ENCODE results near the gene DRD5. TPM values are rescaled to one million over a fixed set of nuclear protein-coding genes. Genes with fewer than 3 reads are reported as not detected.
"Not testable (repeated sequence)": the region's sequence is repeated elsewhere in the genome, so short reads cannot be mapped to it uniquely, and the experiment has no call there.

The DRD5 gene
- total RNA-seq (not detected in 2 replicates), polyA plus RNA-seq (not detected in 2 replicates), polyA minus RNA-seq (not detected in 2 replicates), Bru-seq, nascent RNA (not detected), BruChase-seq, experiment 1, labeled RNA remaining after a 6-hour chase (not detected), BruChase-seq, experiment 2, labeled RNA remaining after a 2-hour chase (not detected)
- not detected in 2 replicates for polyA plus RNA-seq (2011; cell fraction: cytosol; rRNA removed)
- not detected in 2 replicates for polyA plus RNA-seq (2011; cell fraction: nucleus; rRNA removed)
- polyA plus RNA-seq (2012), result not detected in 2 replicates
- polyA minus RNA-seq (2011; cell fraction: cytosol; rRNA and poly(A)+ RNA removed), result not detected
- not detected in 2 replicates for polyA minus RNA-seq (2011; cell fraction: nucleus; rRNA and poly(A)+ RNA removed)
- long read RNA-seq, result 0 reads

GRCh38 chr4:9781343-9782135 lies at the start of gene DRD5:
Gene DRD5, plus strand, starts transcription at chr4:9781634. Its CDS starts 396 bp downstream, at chr4:9782030.
- Histone ChIP-seq H3K36me3 (ENCODE audit: control insufficient read depth in 2 of 2, extremely low read depth in 1 of 2, insufficient read depth in 2 of 2, low read length in 2 of 2) (no peaks in the 10 kb centered on the region), H3K4me1 (ENCODE audit: control insufficient read depth, extremely low read depth, insufficient read depth, low read length) (no peaks in the 10 kb centered on the region), H3K4me2 (ENCODE audit: insufficient read depth, low read length) (no peak within 1 kb of the TSS), H3K9ac (replicated peaks; ENCODE audit: extremely low read depth, insufficient read depth, low read length) (no peak within 1 kb of the TSS), H3K27me3 (ENCODE audit: control insufficient read depth in 2 of 2, insufficient read depth in 2 of 2, low read length in 2 of 2) (no peaks in the 10 kb centered on the region), H4K20me1 (replicated peaks; ENCODE audit: control insufficient read depth, extremely low read depth, insufficient read depth, low read length) (no peaks in the 10 kb centered on the region), H2AFZ (ENCODE audit: low read depth, low read length) (no peak within 1 kb of the TSS), H3K27ac (ENCODE audit: insufficient read depth, low read depth, low read length) (no peak within 1 kb of the TSS), H3K79me2 (ENCODE audit: control insufficient read depth, insufficient read depth, low read length) (no peaks in the 10 kb centered on the region), H3K9me1 (replicated peaks; ENCODE audit: control insufficient read depth, extremely low read depth, insufficient read depth, low read length) (no peaks in the 10 kb centered on the region), H3K4me3 (replicated peaks in 1 of 3; ENCODE audit: insufficient read depth in 1 of 3, low read depth in 1 of 3, low read length in 3 of 3) (no peak within 1 kb of the TSS), H3K9me3 (replicated peaks; ENCODE audit: control insufficient read depth, insufficient read depth, low read length) (no peaks in the 10 kb centered on the region)
- intact Hi-C loops (cut with micrococcal nuclease), result no loop called here
- TF ChIP-seq POLR2AphosphoS5 (IDR thresholded peaks at IDR 0.05; ENCODE audit: insufficient read depth, low read depth, low read length), result no peak
- no peak for TF ChIP-seq FOS (IDR thresholded peaks at IDR 0.05; ENCODE audit: borderline replicate concordance, insufficient read depth, low read length)
- TF ChIP-seq GATA2 (IDR thresholded peaks at IDR 0.05; ENCODE audit: insufficient read depth, insufficient read length, low read depth, low read length), result no peak
- no peak for TF ChIP-seq MAX (IDR thresholded peaks at IDR 0.05; ENCODE audit: insufficient read depth, insufficient read length)
- TF ChIP-seq JUN (IDR thresholded peaks at IDR 0.05; ENCODE audit: borderline replicate concordance, insufficient read depth, insufficient read length, low read depth), result no peak
- no peak for TF ChIP-seq POLR2A (IDR thresholded peaks at IDR 0.05; ENCODE audit: low read depth, low read length)
- TF ChIP-seq EZH2 (IDR thresholded peaks at IDR 0.05; ENCODE audit: borderline replicate concordance, low read depth, low read length, severe bottlenecking), result no peak
- TF ChIP-seq MYC (IDR thresholded peaks at IDR 0.05; ENCODE audit: low read depth, low read length), result no peak
- TF ChIP-seq CTCF (IDR thresholded peaks at IDR 0.05; ENCODE audit: extremely low read depth in 1 of 2, insufficient read depth in 1 of 2, low read depth in 1 of 2, low read length in 2 of 2), result no peak
- dilution Hi-C loops (cut with MboI; ENCODE audit: extremely low pct_ligation_motif_present, low sequenced_read_pairs), result no loop called here
- ChIA-PET CTCF (no interaction called here), POLR2A (no interaction called here)
- FAIRE-seq (no peak), DNase-seq (ENCODE audit: low read depth, low spot score) (no peak)
- BruUV-seq (replicated peaks), result no TSS peak

GRCh38 chr4:9732256-9732655 lies 49.2 kb upstream of the DRD5 start:
- H2AFZ ChIP-seq (ENCODE audit: low read depth, low read length); H3K4me3 ChIP-seq (replicated peaks in 1 of 3; ENCODE audit: insufficient read depth in 1 of 3, low read depth in 1 of 3, low read length in 3 of 3); H3K4me1 ChIP-seq (ENCODE audit: control insufficient read depth, extremely low read depth, insufficient read depth, low read length); dilution Hi-C loops (cut with MboI; ENCODE audit: extremely low pct_ligation_motif_present, low sequenced_read_pairs); H3K79me2 ChIP-seq (ENCODE audit: control insufficient read depth, insufficient read depth, low read length); BruUV-seq (replicated peaks); H3K27me3 ChIP-seq (ENCODE audit: control insufficient read depth in 2 of 2, insufficient read depth in 2 of 2, low read length in 2 of 2); H3K27ac ChIP-seq (ENCODE audit: insufficient read depth, low read depth, low read length); H3K9me3 ChIP-seq (replicated peaks; ENCODE audit: control insufficient read depth, insufficient read depth, low read length); CTCF ChIA-PET; POLR2A ChIA-PET; FAIRE-seq; H3K36me3 ChIP-seq (ENCODE audit: control insufficient read depth in 2 of 2, extremely low read depth in 1 of 2, insufficient read depth in 2 of 2, low read length in 2 of 2); H3K9me1 ChIP-seq (replicated peaks; ENCODE audit: control insufficient read depth, extremely low read depth, insufficient read depth, low read length); H3K4me2 ChIP-seq (ENCODE audit: insufficient read depth, low read length); DNase-seq (ENCODE audit: low read depth, low spot score); H4K20me1 ChIP-seq (replicated peaks; ENCODE audit: control insufficient read depth, extremely low read depth, insufficient read depth, low read length); intact Hi-C loops (cut with micrococcal nuclease); H3K9ac ChIP-seq (replicated peaks; ENCODE audit: extremely low read depth, insufficient read depth, low read length): not testable (repeated sequence)

All from endothelial cell of umbilical vein (primary cell).